ENCODE results near the gene YY2. TPM values are rescaled to one million over a fixed set of nuclear protein-coding genes. Genes with fewer than 3 reads are reported as not detected.

Gene YY2
- total RNA-seq = 1 to 10 TPM; 3.9 to 4.9 TPM

DNA sequence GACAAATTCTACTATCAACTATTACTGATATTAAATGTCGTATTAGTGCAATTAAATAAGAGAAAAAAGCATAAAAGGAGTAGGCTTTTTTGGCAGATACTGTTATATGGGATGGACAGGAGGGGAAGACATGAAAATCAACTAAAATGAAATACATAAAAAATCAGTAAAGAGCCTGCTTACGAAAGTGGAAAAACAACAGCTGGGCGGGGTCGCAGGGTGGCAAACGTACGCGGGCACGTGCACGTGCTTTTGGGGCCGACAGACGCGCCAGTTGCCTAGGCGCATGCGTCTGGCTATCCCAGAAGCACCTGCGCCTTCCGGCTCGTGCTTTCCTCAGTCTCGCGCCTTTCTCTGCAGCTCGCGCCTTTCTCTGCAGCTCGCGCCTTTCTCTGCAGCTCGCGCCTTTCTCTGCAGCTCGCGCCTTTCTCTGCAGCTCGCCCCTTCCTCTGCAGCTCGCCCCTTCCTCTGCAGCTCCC lies at the start of gene YY2:
TSS of gene YY2 (plus strand) at position 51 of the 479 bp plus-strand sequence. CDS start 498 bp downstream, outside the sequence.
- H3K36me3 ChIP-seq (replicated peaks in 1 of 2; ENCODE audit: insufficient read depth in 1 of 2, low read depth in 2 of 2) = no peaks in the 10 kb centered on the region
- DNase-seq (no peak), ATAC-seq (no peak)
- H3K27me3 ChIP-seq = no peaks in the 10 kb centered on the region
- TF ChIP-seq POLR2A (IDR thresholded peaks at IDR 0.05) = no peak
- TF ChIP-seq, protein P1, sequence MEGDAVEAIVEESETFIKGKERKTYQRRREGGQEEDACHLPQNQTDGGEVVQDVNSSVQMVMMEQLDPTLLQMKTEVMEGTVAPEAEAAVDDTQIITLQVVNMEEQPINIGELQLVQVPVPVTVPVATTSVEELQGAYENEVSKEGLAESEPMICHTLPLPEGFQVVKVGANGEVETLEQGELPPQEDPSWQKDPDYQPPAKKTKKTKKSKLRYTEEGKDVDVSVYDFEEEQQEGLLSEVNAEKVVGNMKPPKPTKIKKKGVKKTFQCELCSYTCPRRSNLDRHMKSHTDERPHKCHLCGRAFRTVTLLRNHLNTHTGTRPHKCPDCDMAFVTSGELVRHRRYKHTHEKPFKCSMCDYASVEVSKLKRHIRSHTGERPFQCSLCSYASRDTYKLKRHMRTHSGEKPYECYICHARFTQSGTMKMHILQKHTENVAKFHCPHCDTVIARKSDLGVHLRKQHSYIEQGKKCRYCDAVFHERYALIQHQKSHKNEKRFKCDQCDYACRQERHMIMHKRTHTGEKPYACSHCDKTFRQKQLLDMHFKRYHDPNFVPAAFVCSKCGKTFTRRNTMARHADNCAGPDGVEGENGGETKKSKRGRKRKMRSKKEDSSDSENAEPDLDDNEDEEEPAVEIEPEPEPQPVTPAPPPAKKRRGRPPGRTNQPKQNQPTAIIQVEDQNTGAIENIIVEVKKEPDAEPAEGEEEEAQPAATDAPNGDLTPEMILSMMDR (IDR thresholded peaks at IDR 0.05) = no peak
- H3K27ac ChIP-seq = no peak within 1 kb of the TSS
- WGBS, 2 donors = 96 to 98% methylated on average over 27 to 29 of the region's 29 CpGs
- intact Hi-C loops (cut with DNase I) = no loop called here
- no peaks in the 10 kb centered on the region for H3K9me3 ChIP-seq
- H3K4me3 ChIP-seq = no peak within 1 kb of the TSS
- H3K4me1 ChIP-seq = no peaks in the 10 kb centered on the region

- no peak for ATAC-seq
- Histone ChIP-seq H3K27me3 (no peaks in the 10 kb centered on the region), H3K4me3 (no peak overlapping the region), H3K27ac (no peak overlapping the region), H3K36me3 (replicated peaks in 1 of 2; ENCODE audit: insufficient read depth in 1 of 2, low read depth in 2 of 2) (no peaks in the 10 kb centered on the region), H3K9me3 (no peaks in the 10 kb centered on the region), H3K4me1 (no peaks in the 10 kb centered on the region)
- no peak for DNase-seq
- intact Hi-C loops (cut with DNase I) = no loop called here
- TF ChIP-seq, protein P1 (IDR thresholded peaks at IDR 0.05) = no peak
- no peak for TF ChIP-seq POLR2A (IDR thresholded peaks at IDR 0.05)
Observed at GRCh38 chrX:21806691-21807090, 49.1 kb upstream of the YY2 start.

DNA sequence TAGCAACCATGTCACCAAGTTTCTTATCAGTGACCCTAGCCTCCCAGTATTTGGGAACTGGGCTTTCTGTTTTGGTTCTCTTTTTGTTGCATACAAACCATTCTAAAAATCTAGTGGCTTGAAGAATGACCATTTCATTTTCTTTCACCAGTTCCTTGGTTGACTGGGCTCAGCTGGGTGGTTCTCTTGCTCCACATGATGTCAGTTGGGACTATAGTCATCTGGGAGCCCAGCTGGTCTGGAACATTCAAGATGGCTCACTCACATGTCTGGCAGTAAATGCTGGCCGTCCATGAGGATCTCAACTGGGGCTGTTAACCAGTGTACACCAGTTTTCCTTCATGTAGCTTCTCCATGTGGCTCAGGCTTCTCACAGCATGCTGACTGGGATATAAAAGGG lies 44.0 kb upstream of the YY2 start:
- DNase-seq (no peak), ATAC-seq (no peak)
- intact Hi-C loops (cut with DNase I) = no loop called here
- Histone ChIP-seq H3K27ac (no peak overlapping the region), H3K4me3 (no peak overlapping the region), H3K27me3 (no peaks in the 10 kb centered on the region), H3K9me3 (no peaks in the 10 kb centered on the region), H3K4me1 (no peaks in the 10 kb centered on the region), H3K36me3 (replicated peaks in 1 of 2; ENCODE audit: insufficient read depth in 1 of 2, low read depth in 2 of 2) (no peaks in the 10 kb centered on the region)
- WGBS, 2 donors = 82% methylated on average over 1 of the region's 1 CpG; no CpG with 5 or more reads in 1 of the 2 donors
- TF ChIP-seq, protein P1 (IDR thresholded peaks at IDR 0.05) = no peak
- TF ChIP-seq POLR2A (IDR thresholded peaks at IDR 0.05) = no peak

GRCh38 chrX:21812628-21813027 lies 43.2 kb upstream of the YY2 start:
- TF ChIP-seq POLR2A (IDR thresholded peaks at IDR 0.05) = no peak
- TF ChIP-seq, protein P1 (IDR thresholded peaks at IDR 0.05) = no peak
- no peaks in the 10 kb centered on the region for H3K36me3 ChIP-seq (replicated peaks in 1 of 2; ENCODE audit: insufficient read depth in 1 of 2, low read depth in 2 of 2)

DNA sequence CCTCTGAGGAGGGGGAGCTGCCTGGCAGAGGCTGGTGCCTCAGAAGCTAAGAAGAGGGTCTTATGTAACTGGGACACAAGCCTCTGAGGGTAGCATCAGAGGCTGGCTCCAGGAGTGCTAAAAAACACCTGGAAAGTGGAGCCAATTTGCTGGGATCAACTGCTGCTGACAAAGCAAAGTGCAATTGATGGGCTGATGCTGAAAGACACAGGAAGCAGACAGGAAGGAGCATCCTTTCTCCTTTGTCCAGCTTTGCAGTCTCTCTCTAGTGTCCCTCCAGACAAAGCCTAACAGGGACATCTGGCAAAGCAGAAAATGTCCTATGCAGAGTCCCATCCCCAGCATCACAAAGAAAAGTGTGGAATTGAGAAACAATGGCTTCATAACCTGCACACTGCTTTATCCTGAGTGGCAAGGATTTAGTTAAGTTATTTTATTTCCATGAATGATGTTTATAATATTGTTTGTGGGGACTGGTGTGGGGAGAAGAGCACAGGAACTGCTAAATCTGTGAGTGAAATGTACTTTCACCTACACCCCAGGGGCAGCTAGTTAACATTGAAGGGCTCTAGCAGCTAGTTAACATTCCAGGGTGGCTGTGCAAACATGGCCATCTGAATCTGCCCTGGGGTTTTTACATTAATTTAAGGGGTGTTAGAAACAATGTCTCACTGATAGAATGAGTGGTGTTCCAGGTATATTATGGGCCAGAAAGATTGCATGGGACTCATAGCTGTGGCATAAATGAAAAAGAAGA lies 42.0 kb upstream of the YY2 start:
- TF ChIP-seq POLR2A (IDR thresholded peaks at IDR 0.05) = no peak
- TF ChIP-seq, protein P1 (IDR thresholded peaks at IDR 0.05) = no peak
- Histone ChIP-seq H3K27me3 (no peaks in the 10 kb centered on the region), H3K4me3 (no peak overlapping the region), H3K27ac (no peak overlapping the region), H3K9me3 (no peaks in the 10 kb centered on the region), H3K36me3 (replicated peaks in 1 of 2; ENCODE audit: insufficient read depth in 1 of 2, low read depth in 2 of 2) (no peaks in the 10 kb centered on the region), H3K4me1 (no peaks in the 10 kb centered on the region)
- DNase-seq (no peak), ATAC-seq (no peak)
- intact Hi-C loops (cut with DNase I) = no loop called here

More at GRCh38 chrX:21812628-21813027, 43.2 kb upstream of the YY2 start:
- Histone ChIP-seq H3K27me3 (no peaks in the 10 kb centered on the region), H3K27ac (no peak overlapping the region), H3K4me1 (no peaks in the 10 kb centered on the region), H3K9me3 (no peaks in the 10 kb centered on the region), H3K4me3 (no peak overlapping the region)
- intact Hi-C loops (cut with DNase I) = no loop called here
- 53 to 75% methylated on average over 2 of the region's 2 CpGs for WGBS, 2 donors
- DNase-seq (no peak), ATAC-seq (no peak)
